Thyroid gland (tissue), 4 donors: ENCODE measurements around the gene IGF2BP3. TPM values are rescaled to one million over a fixed set of nuclear protein-coding genes. Genes with fewer than 3 reads are reported as not detected.
A peak's percentile ranks its signal among the peaks of the same experiment; 100 is the strongest.

Experiments used
- DNase-seq, 2 donors: peaks; one replicate each; pipeline ENCODE4 v3.0.0-alpha.2; 2019
- H3K27ac ChIP-seq, 3 donors: fragments of 200-600 bp; sonication (generic); 1 replicate in 2 of 3; 2 replicates in 1 of 3; pipeline ENCODE4 v1.5.1; 2016 to 2019; ENCODE audit warnings: mild to moderate bottlenecking in 1 of 3, moderate library complexity in 1 of 3
- H3K27me3 ChIP-seq: fragments of 200-600 bp; sonication (generic); one replicate; pipeline ENCODE4 v1.5.1; 2019
- H3K36me3 ChIP-seq, 2 donors: fragments of 200-600 bp; sonication (generic); one replicate each; pipeline ENCODE4 v1.5.1; 2016 to 2019
- H3K4me1 ChIP-seq, 2 donors: fragments of 200-600 bp; sonication (generic); one replicate each; pipeline ENCODE4 v1.5.1; 2017 to 2019
- H3K4me3 ChIP-seq, 3 donors: fragments of 200-600 bp; sonication (generic); replicated peaks in 1 of 3; 1 replicate in 2 of 3; 2 replicates in 1 of 3; pipeline ENCODE4 v1.5.1; 2016; ENCODE audit warnings: mild to moderate bottlenecking in 1 of 3
- H3K9me3 ChIP-seq: fragments of 200-600 bp; sonication (generic); one replicate; pipeline ENCODE4 v1.5.1; 2017
- POLR2A ChIP-seq, 2 donors: fragments of 450-650 bp; IDR thresholded peaks; one replicate each; pipeline ENCODE4 v1.6.1; 2017; ENCODE audit warnings: antibody characterized with exemption in 2 of 2, mild to moderate bottlenecking in 2 of 2, moderate library complexity in 1 of 2
- WGBS, 2 donors: methylation state at CpG; one replicate each; pipeline ENCODE4 v1.1.5; 2017; 5-methylcytosine and 5-hydroxymethylcytosine counted together
- intact Hi-C: fragments of 100-400 bp; cut with DNase I; formaldehyde crosslinking; loops from one replicate; pipeline ENCODE4 v1.15.1; 2023
- total RNA-seq, 4 donors: library from RNA; depleted of rRNA; stranded (reverse); fragments of >200 nt; gene quantifications; one replicate each; pipeline ENCODE4 v1.2.3, GENCODE V29; 2016
- TF ChIP-seq, protein P1 (sequence below), 6 experiments: fragments of 200-600 bp in 3 of 6; fragments of 450-650 bp in 3 of 6; sonication (generic) in 3 of 6; IDR thresholded peaks; one replicate each; pipeline ENCODE4 v1.5.1; 2016 to 2019; ENCODE audit warnings: antibody characterized with exemption in 6 of 6, mild to moderate bottlenecking in 2 of 6, inconsistent platforms in 1 of 6, moderate library complexity in 1 of 6

IGF2BP3 gene
- total RNA-seq, 4 donors from 2014 or later: 0.67 to 5.2 (median 3.4) TPM

DNA sequence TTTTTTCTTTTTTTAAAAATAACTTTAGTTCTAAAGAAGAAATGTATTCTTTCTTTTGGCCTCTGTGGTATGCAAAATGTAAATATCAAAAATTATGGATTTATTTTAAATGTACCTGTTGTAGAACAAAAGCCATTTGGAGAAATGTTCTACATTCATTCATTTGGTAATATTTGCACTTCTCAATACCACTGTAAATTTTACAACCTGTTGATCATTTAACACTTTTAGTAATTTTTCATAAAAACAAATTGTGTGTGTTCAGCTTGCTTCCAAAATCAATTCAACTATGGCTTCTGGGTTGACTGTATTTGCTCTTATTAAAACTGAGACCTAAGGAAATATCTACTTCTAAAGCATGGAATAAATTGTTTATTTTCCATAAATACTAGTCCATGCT is 2.3 kb upstream of the IGF2BP3 start:
- H3K4me3 ChIP-seq: no peak overlapping the region

DNA sequence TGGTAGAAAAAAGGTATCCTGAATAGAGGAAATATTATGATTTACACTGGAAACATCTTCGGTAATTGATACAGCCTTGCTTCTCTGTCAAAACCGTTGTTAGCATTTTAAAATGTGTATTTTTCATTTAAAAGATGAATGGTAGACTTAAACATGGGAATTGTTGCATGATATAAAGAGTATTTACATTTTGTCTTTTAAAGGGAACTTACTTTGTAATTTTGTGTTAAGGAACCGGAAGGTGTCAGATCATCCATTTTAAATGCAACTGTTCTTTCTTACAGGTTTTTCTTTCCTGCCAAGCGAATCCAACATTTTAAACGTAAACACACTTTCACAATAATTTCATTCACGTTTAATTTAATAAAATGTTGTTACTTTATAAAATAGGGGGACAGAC is 1.8 kb upstream of the IGF2BP3 start:
- no peaks in the 10 kb centered on the region for H3K9me3 ChIP-seq
- TF ChIP-seq, protein P1, sequence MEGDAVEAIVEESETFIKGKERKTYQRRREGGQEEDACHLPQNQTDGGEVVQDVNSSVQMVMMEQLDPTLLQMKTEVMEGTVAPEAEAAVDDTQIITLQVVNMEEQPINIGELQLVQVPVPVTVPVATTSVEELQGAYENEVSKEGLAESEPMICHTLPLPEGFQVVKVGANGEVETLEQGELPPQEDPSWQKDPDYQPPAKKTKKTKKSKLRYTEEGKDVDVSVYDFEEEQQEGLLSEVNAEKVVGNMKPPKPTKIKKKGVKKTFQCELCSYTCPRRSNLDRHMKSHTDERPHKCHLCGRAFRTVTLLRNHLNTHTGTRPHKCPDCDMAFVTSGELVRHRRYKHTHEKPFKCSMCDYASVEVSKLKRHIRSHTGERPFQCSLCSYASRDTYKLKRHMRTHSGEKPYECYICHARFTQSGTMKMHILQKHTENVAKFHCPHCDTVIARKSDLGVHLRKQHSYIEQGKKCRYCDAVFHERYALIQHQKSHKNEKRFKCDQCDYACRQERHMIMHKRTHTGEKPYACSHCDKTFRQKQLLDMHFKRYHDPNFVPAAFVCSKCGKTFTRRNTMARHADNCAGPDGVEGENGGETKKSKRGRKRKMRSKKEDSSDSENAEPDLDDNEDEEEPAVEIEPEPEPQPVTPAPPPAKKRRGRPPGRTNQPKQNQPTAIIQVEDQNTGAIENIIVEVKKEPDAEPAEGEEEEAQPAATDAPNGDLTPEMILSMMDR (IDR thresholded peaks at IDR 0.05): no peak
- TF ChIP-seq POLR2A (IDR thresholded peaks at IDR 0.05): no peak
- peaks cover 84% of the 10 kb centered on the region for H3K27me3 ChIP-seq
- no peak overlapping the region for H3K4me3 ChIP-seq
- DNase-seq: no peak
- WGBS, 2 donors: 88 to 89% methylated on average over 6 of the region's 6 CpGs
- H3K36me3 ChIP-seq: no peaks in the 10 kb centered on the region
- no peak overlapping the region for H3K27ac ChIP-seq
- peaks cover 23 to 45% of the 10 kb centered on the region in 2 donors for H3K4me1 ChIP-seq
- intact Hi-C loops: no loop called here

More for the DNA sequence above, 2.3 kb upstream of the IGF2BP3 start:
- Histone ChIP-seq H3K27ac (no peak overlapping the region), H3K9me3 (no peaks in the 10 kb centered on the region), H3K27me3 (peaks cover 79% of the 10 kb centered on the region), H3K36me3 (no peaks in the 10 kb centered on the region), H3K4me1 (peaks cover 23 to 45% of the 10 kb centered on the region in 2 donors)
- DNase-seq: no peak
- TF ChIP-seq, protein P1 (IDR thresholded peaks at IDR 0.05): no peak
- no peak for TF ChIP-seq POLR2A (IDR thresholded peaks at IDR 0.05)
- intact Hi-C loops: no loop called here

DNA sequence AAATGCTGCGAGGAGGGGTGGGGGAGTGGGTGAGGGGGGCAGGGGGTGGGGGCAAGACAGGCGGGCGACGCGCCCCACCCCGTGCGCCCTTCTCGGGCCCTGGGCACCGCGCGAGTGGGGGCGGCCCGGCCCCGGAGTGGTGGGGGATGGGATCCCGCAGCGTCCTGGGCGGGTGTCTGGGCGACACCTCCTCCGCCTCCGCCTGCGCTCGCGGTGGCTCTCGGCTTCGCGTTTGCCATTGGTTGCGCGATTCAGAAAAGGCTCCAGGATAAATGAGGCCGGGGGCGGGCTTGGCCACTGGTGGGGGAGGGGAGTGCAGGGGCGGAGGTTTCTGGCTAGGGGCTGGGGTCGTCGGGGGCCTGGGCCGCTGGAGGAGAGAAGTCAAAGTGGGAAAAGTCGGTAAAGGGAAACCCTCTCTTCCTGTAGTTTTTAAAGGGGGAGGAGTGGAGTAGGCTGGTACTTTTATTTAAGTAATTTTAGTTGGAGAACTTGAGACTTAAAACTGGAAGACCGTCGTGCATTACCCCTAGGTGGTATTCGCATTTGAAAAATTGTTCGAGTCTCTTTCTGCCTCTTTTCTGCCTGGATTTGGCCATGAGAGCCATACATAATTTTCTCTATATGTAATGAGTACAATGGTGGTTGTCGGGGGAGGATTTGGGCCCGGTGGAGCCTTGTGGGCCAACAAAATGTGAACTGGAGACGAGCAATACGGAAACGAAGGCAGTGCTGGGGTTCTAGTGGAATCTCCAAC is 992 bp upstream of the IGF2BP3 start:
- WGBS, 2 donors: 15 to 19% methylated on average over 20 to 28 of the region's 44 CpGs
- Histone ChIP-seq H3K27ac (no peak overlapping the region), H3K4me1 (peaks cover 23 to 45% of the 10 kb centered on the region in 2 donors), H3K36me3 (no peaks in the 10 kb centered on the region), H3K9me3 (no peaks in the 10 kb centered on the region), H3K4me3 (no peak overlapping the region), H3K27me3 (peaks cover 89% of the 10 kb centered on the region)
- intact Hi-C loops: no loop called here
- TF ChIP-seq, protein P1 (IDR thresholded peaks at IDR 0.05): no peak
- TF ChIP-seq POLR2A (IDR thresholded peaks at IDR 0.05): no peak
- DNase-seq: no peak

DNA sequence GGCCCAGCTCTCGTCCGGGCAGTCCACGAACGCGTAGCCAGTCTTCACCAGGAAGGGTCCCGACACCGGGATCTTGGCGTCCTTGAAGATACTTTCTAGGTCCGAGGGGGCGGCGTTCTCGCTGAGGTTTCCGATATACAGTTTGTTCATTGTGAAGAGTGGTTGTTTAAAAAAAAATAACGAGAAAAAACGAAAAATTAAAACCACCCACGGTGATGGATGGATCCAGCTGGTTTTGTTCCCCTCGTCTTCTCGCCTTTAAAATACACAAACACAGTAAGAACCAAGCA is 385 bp downstream of the IGF2BP3 start:
- DNase-seq: no peak
- WGBS, 2 donors: 3% methylated on average over 13 to 18 of the region's 18 CpGs
- TF ChIP-seq, protein P1 (IDR thresholded peaks at IDR 0.05): no peak
- TF ChIP-seq POLR2A (IDR thresholded peaks at IDR 0.05): no peak
- H3K9me3 ChIP-seq: no peaks in the 10 kb centered on the region
- H3K4me3 ChIP-seq: peak overlapping the region in 1 of 3 donors; percentile 19
- peaks cover 23 to 45% of the 10 kb centered on the region in 2 donors for H3K4me1 ChIP-seq
- H3K27ac ChIP-seq: no peak overlapping the region
- H3K27me3 ChIP-seq: peaks cover 87% of the 10 kb centered on the region
- intact Hi-C loops: no loop called here
- no peaks in the 10 kb centered on the region for H3K36me3 ChIP-seq

DNA sequence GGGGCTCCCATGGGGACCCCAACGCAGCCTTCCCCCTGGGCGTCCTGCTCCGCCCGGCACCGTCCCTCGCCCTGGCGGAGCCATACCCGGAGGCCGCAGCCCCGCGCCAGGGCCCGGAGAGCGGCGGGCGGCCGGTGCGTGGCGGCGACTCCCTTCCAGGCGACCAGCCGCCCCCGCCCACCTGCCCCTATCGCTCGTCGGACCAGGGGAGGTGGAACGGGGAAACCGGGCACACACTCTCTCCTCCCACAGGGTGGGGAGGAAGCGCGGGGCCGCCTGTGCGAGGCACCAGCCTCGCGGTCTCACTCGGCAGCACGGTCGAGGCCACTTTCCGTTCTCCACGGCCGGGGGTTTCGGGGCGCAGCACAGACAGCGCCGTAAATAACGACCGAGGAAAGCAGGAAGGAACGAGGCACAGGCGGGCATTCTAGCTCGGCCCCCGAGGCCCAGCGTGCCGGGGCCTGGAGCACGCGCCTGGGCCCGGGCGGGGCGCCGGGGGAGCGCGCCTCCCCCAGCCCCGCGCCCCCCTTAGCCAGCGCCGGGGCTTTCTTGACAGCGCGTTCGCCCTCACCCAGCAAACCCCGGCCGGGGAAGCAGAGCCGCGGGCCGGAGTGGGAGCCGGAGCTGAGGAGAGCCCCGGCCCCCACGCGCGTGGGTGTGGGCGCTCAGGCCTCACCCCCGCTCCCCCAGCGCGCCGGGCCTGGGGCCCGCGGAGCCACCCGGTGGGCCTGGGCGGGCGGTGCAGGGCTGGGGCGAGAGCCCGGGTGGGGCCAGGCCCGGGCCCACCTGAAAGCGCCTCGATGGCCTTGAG is 936 bp downstream of the IGF2BP3 start:
- DNase-seq: no peak
- Histone ChIP-seq H3K36me3 (no peaks in the 10 kb centered on the region), H3K4me3 (peak overlapping the region in 1 of 3 donors; percentile 19), H3K27me3 (peaks cover 82% of the 10 kb centered on the region), H3K27ac (no peak overlapping the region), H3K4me1 (peaks cover 23 to 43% of the 10 kb centered on the region in 2 donors), H3K9me3 (no peaks in the 10 kb centered on the region)
- 3% methylated on average over 38 of the region's 91 CpGs; no CpG with 5 or more reads in 1 of the 2 donors for WGBS, 2 donors
- TF ChIP-seq, protein P1 (IDR thresholded peaks at IDR 0.05): no peak
- no peak for TF ChIP-seq POLR2A (IDR thresholded peaks at IDR 0.05)
- intact Hi-C loops: no loop called here
